SK-N-SH (cell line): ENCODE measurements around the gene DIS3L2. TPM values are rescaled to one million over a fixed set of nuclear protein-coding genes. Genes with fewer than 3 reads are reported as not detected.

ENCODE experiments used
- CTCF ChIA-PET: fragments of 300-600, 350-600 bp; formaldehyde crosslinking; extraction: SDS; loops from one replicate; lab custom pipeline; 2021; lab: Yijun Ruan, JAX
- POLR2A ChIA-PET: fragments of 350-600 bp; sonication (Branson Sonifier 250); formaldehyde crosslinking; extraction: SDS; loops from one replicate; lab custom pipeline; 2020; ENCODE audit warnings: antibody characterized with exemption, inconsistent platforms; lab: Yijun Ruan, JAX
- DNase-seq: peaks from one replicate; pipeline ENCODE4 v3.0.0; 2012
- H2AFZ ChIP-seq: fragments of 200-600 bp; sonication (generic); 2 replicates; pipeline ENCODE4 v1.8.1; 2016; ENCODE audit warnings: antibody characterized with exemption, mild to moderate bottlenecking, low read depth
- H3F3A ChIP-seq: fragments of 200-600 bp; sonication (generic); replicated peaks from 2 replicates; pipeline ENCODE3; 2016; ENCODE audit warnings: antibody characterized with exemption, mild to moderate bottlenecking; ENCODE audit not compliant: insufficient read depth
- H3K27ac ChIP-seq, 2 experiments: fragments of 200-500 bp in 1 of 2; fragments of 200-600 bp in 1 of 2; sonication (Bioruptor generic) in 1 of 2; sonication (generic), shearing (Covaris generic) in 1 of 2; 2 replicates each; pipeline versions ENCODE4 v1.5.1 to v1.6.1; 2014 to 2016; ENCODE audit warnings: low read depth in 2 of 2, inconsistent platforms in 1 of 2, low read length in 1 of 2, mild to moderate bottlenecking in 1 of 2, mixed read lengths in 1 of 2
- H3K27me3 ChIP-seq: fragments of 200-600 bp; sonication (generic), shearing (Covaris generic); 2 replicates; pipeline ENCODE4 v1.6.1; 2016; ENCODE audit warnings: mixed run types; ENCODE audit not compliant: insufficient read depth
- H3K36me3 ChIP-seq, 2 experiments: fragments of 200-500 bp in 1 of 2; fragments of 200-600 bp in 1 of 2; sonication (Bioruptor generic) in 1 of 2; sonication (generic) in 1 of 2; replicated peaks in 1 of 2; 2 replicates each; pipeline versions ENCODE3 to v1.5.1; 2014 to 2016; ENCODE audit warnings: low read length in 1 of 2, mild to moderate bottlenecking in 1 of 2; ENCODE audit not compliant: insufficient read depth in 2 of 2, control insufficient read depth in 1 of 2
- H3K4me1 ChIP-seq, 2 experiments: fragments of 200-500 bp in 1 of 2; fragments of 200-600 bp in 1 of 2; sonication (Bioruptor generic) in 1 of 2; sonication (generic), shearing (Covaris generic) in 1 of 2; 2 replicates each; pipeline versions ENCODE4 v1.5.1 to v1.6.1; 2014 to 2016; ENCODE audit warnings: low read depth in 1 of 2, low read length in 1 of 2, mixed run types in 1 of 2; ENCODE audit not compliant: insufficient read depth in 2 of 2, control insufficient read depth in 1 of 2
- H3K4me2 ChIP-seq: fragments of 200-600 bp; sonication (generic), shearing (Covaris generic); 2 replicates; pipeline ENCODE4 v1.6.1; 2017; ENCODE audit warnings: mixed run types
- H3K4me3 ChIP-seq, 2 experiments: fragments of 200-500 bp in 1 of 2; fragments of 200-600 bp in 1 of 2; sonication (Bioruptor generic) in 1 of 2; sonication (generic), shearing (Covaris generic) in 1 of 2; 2 replicates each; pipeline versions ENCODE4 v1.5.1 to v1.8.1; 2014 to 2016; ENCODE audit warnings: low read depth in 2 of 2, inconsistent platforms in 1 of 2, low read length in 1 of 2, mild to moderate bottlenecking in 1 of 2, mixed read lengths in 1 of 2, moderate library complexity in 1 of 2
- H3K79me2 ChIP-seq: fragments of 200-600 bp; sonication (generic); 2 replicates; pipeline ENCODE4 v1.8.1; 2017; ENCODE audit warnings: mild to moderate bottlenecking; ENCODE audit not compliant: insufficient read depth
- H3K9ac ChIP-seq: fragments of 200-600 bp; sonication (generic); 2 replicates; pipeline ENCODE4 v1.6.1; 2017; ENCODE audit warnings: mixed run types
- H3K9me2 ChIP-seq: fragments of 200-600 bp; sonication (generic); 2 replicates; pipeline ENCODE4 v1.6.1; 2017; ENCODE audit warnings: mixed run types
- H3K9me3 ChIP-seq: fragments of 200-600 bp; sonication (generic); 2 replicates; pipeline ENCODE4 v1.6.1; 2017; ENCODE audit warnings: mixed run types, mild to moderate bottlenecking, moderate library complexity
- H4K20me1 ChIP-seq: fragments of 200-600 bp; sonication (generic); 2 replicates; pipeline ENCODE4 v1.6.1; 2017; ENCODE audit warnings: mild to moderate bottlenecking, mixed run types; ENCODE audit not compliant: insufficient read depth
- EZH2phosphoT487 ChIP-seq: fragments of 200-600 bp; sonication (generic); IDR thresholded peaks from 2 replicates; pipeline ENCODE4 v1.6.1; 2017; ENCODE audit warnings: low read depth, mixed run types, mild to moderate bottlenecking, antibody characterized with exemption, moderate library complexity, borderline replicate concordance
- FOXJ3 ChIP-seq: sonication (generic); formaldehyde crosslinking; IDR thresholded peaks from 2 replicates; pipeline ENCODE4 v1.5.1; 2020; ENCODE audit warnings: mild to moderate bottlenecking, missing genetic modification reagents
- GATA2 ChIP-seq: sonication (generic); formaldehyde crosslinking; IDR thresholded peaks from 2 replicates; pipeline ENCODE4 v1.5.0; 2020; ENCODE audit warnings: mild to moderate bottlenecking, missing genetic modification reagents
- MEF2A ChIP-seq: IDR thresholded peaks from 2 replicates; pipeline ENCODE4 v1.4.0; 2012; ENCODE audit warnings: low read depth, borderline replicate concordance
- MXI1 ChIP-seq: IDR thresholded peaks from 2 replicates; pipeline ENCODE4 v1.6.1; 2012; ENCODE audit warnings: mild to moderate bottlenecking, low read depth, low read length, improper control_type of control experiment
- NFIC ChIP-seq: IDR thresholded peaks from 2 replicates; pipeline ENCODE4 v1.4.0; 2012; ENCODE audit warnings: borderline replicate concordance
- RAD21 ChIP-seq: IDR thresholded peaks from 2 replicates; pipeline ENCODE4 v1.6.1; 2012; ENCODE audit warnings: mild to moderate bottlenecking, low read length
- RFX5 ChIP-seq: IDR thresholded peaks from 2 replicates; pipeline ENCODE4 v1.6.1; 2012; ENCODE audit warnings: mild to moderate bottlenecking, improper control_type of control experiment, low read length
- RXRA ChIP-seq: IDR thresholded peaks from 2 replicates; pipeline ENCODE4 v1.4.0; 2012; ENCODE audit warnings: low read depth, mild to moderate bottlenecking, borderline replicate concordance
- WGBS: methylation state at CpG from one replicate; pipeline ENCODE4 v1.1.6; 2017; ENCODE audit warnings: low lambda C conversion rate; 5-methylcytosine and 5-hydroxymethylcytosine counted together
- polyA plus RNA-seq, 3 experiments: library from polyadenylated mRNA; depleted of rRNA; stranded (reverse); fragments of >200 nt; gene quantifications; 2 replicates each; pipeline ENCODE4 v1.2.3, GENCODE V29; 2012
- TF ChIP-seq, protein P1 (sequence below): IDR thresholded peaks from 2 replicates; pipeline ENCODE4 v1.4.0; 2012; ENCODE audit warnings: low read depth
- TF ChIP-seq, protein P2 (sequence below): IDR thresholded peaks from 2 replicates; pipeline ENCODE4 v1.4.0; 2012; ENCODE audit warnings: low read depth, borderline replicate concordance

The DIS3L2 gene
- polyA plus RNA-seq, 1 of the 3 experiments (the other 2 are of a cell fraction): 17.9 TPM

DNA sequence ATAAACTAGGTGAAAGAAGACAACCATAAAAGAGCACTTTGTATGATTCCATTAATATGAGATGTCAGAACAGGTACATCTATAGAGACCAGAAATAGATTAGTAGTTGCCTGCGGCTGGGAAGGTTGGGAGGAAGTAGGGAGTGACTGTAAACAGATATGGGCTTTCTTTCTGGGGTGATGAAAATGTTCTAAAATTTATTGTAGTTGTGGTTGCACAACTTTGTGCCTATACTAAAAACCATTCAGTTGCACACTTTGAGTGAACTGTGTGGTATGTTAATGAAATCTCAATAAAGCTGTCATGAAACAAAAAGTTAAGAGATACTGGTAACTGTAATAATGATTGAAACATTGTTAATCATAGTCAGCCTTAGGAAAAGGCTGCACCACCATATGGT, 264.4 kb downstream of the DIS3L2 start:
- CTCF ChIA-PET: interaction anchor here (0.7 kb wide), 1 partner anchor 319 kb away, joined by 3 read pairs; no protein-coding TSS in a partner anchor
- Histone ChIP-seq H3K79me2 (no peaks in the 10 kb centered on the region), H3K36me3 (peaks cover 0 to 8% of the 10 kb centered on the region in 2 experiments), H3F3A (no peaks in the 10 kb centered on the region), H3K9me3 (no peaks in the 10 kb centered on the region), H4K20me1 (no peaks in the 10 kb centered on the region), H3K27me3 (no peaks in the 10 kb centered on the region), H3K9me2 (no peaks in the 10 kb centered on the region), H3K4me3 (no peak overlapping the region), H3K27ac (no peak overlapping the region), H2AFZ (no peak overlapping the region), H3K4me2 (no peak overlapping the region), H3K4me1 (no peaks in the 10 kb centered on the region; a peak in 1 of 4 replicates), H3K9ac (no peak overlapping the region)
- 100% methylated on average over 1 of the region's 1 CpG for whole genome bisulfite sequencing
- TF ChIP-seq FOXJ3 (CRISPR knock-in tag) (no peak), GATA2 (CRISPR knock-in tag) (no peak), RXRA (no peak), MEF2A (no peak)
- TF ChIP-seq, protein P1, sequence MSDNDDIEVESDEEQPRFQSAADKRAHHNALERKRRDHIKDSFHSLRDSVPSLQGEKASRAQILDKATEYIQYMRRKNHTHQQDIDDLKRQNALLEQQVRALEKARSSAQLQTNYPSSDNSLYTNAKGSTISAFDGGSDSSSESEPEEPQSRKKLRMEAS: no peak
- DNase-seq: no peak
- POLR2A ChIA-PET: no interaction called here

DNA sequence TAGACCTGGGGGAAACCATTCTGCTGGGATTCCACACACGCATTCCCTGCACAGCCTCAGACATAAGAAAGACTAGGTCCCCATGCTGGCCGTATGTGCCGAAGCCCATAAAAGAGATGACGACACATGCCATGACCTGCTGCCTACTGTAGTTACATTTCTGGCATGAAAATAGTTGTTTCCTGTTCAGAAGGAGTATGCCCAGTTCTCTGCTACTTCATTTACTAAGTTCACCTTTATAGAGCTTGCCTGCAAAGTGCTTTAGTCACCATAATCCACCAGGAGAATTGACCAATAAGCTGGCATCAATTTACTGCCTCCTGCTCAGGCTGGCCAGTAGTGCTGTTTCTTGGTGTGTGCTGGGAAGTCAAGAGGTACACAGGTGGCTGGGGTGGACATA, 266.8 kb downstream of the DIS3L2 start:
- DNase-seq: no peak
- H3K9me3 ChIP-seq: no peaks in the 10 kb centered on the region
- peaks cover 0 to under 1% of the 10 kb centered on the region in 2 experiments; a peak in 1 of 4 replicates for H3K4me1 ChIP-seq
- 100% methylated on average over 4 of the region's 4 CpGs for WGBS
- H3K27me3 ChIP-seq: no peaks in the 10 kb centered on the region
- no peak overlapping the region for H3K9ac ChIP-seq
- no peaks in the 10 kb centered on the region for H3F3A ChIP-seq
- no peak overlapping the region for H3K4me2 ChIP-seq
- H3K36me3 ChIP-seq: peaks cover 0 to 2% of the 10 kb centered on the region in 2 experiments
- POLR2A ChIA-PET: no interaction called here
- H3K27ac ChIP-seq: no peak overlapping the region
- no peaks in the 10 kb centered on the region for H3K9me2 ChIP-seq
- CTCF ChIA-PET: no interaction called here
- no peaks in the 10 kb centered on the region for H4K20me1 ChIP-seq
- no peak overlapping the region for H3K4me3 ChIP-seq
- no peak overlapping the region for H2AFZ ChIP-seq
- TF ChIP-seq MEF2A (no peak), MXI1 (no peak), GATA2 (CRISPR knock-in tag) (no peak), RAD21 (no peak), RFX5 (no peak), EZH2phosphoT487 (no peak), NFIC (no peak)
- TF ChIP-seq, protein P2, sequence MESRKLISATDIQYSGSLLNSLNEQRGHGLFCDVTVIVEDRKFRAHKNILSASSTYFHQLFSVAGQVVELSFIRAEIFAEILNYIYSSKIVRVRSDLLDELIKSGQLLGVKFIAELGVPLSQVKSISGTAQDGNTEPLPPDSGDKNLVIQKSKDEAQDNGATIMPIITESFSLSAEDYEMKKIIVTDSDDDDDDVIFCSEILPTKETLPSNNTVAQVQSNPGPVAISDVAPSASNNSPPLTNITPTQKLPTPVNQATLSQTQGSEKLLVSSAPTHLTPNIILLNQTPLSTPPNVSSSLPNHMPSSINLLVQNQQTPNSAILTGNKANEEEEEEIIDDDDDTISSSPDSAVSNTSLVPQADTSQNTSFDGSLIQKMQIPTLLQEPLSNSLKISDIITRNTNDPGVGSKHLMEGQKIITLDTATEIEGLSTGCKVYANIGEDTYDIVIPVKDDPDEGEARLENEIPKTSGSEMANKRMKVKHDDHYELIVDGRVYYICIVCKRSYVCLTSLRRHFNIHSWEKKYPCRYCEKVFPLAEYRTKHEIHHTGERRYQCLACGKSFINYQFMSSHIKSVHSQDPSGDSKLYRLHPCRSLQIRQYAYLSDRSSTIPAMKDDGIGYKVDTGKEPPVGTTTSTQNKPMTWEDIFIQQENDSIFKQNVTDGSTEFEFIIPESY: no peak
- H3K79me2 ChIP-seq: no peaks in the 10 kb centered on the region
